ENCODE measurements around the gene RAB4A. TPM values are rescaled to one million over a fixed set of nuclear protein-coding genes. Genes with fewer than 3 reads are reported as not detected.
A peak's percentile ranks its signal among the peaks of the same experiment; 100 is the strongest.

The RAB4A gene
- total and polyA plus RNA-seq, 9 of the 15 experiments (the other 6 are each of a cell fraction or from before 2014, with no cell fraction given) = 8.3 to 61.0 (median 26.7) TPM

- peak in 1 of 2 experiments; percentile 29 for TF ChIP-seq AFF1 (IDR thresholded peaks at IDR 0.05; ENCODE audit: low read depth in 1 of 2, partially characterized antibody in 2 of 2)
- no peak for TF ChIP-seq PRMT5 (CRISPR knock-in tag; IDR thresholded peaks at IDR 0.05)
- no peak for TF ChIP-seq NCOR1 (IDR thresholded peaks at IDR 0.05)
- no peak for TF ChIP-seq RB1 (IDR thresholded peaks at IDR 0.05; ENCODE audit: low read depth)
- no peak for TF ChIP-seq ZBTB43 (CRISPR knock-in tag; IDR thresholded peaks at IDR 0.05)
- no peak for TF ChIP-seq ZNF644 (tag; IDR thresholded peaks at IDR 0.05; ENCODE audit: low read depth)
- TF ChIP-seq SMARCE1 (IDR thresholded peaks at IDR 0.05) = 0 out of 2 replicates have a peak, but pooled peaks have one; percentile 39
- TF ChIP-seq PYGO2 (tag; IDR thresholded peaks at IDR 0.05) = no peak
- TF ChIP-seq CBFA2T3 (IDR thresholded peaks at IDR 0.05) = no peak
- no peak for TF ChIP-seq ZNF253 (CRISPR knock-in tag; conservative IDR thresholded peaks at IDR 0.05)
- TF ChIP-seq ZNF282 (CRISPR knock-in tag; IDR thresholded peaks at IDR 0.05) = no peak
- no peak for TF ChIP-seq CBX1 (IDR thresholded peaks at IDR 0.05; ENCODE audit: low read depth)
- peak; percentile 8; the same call in 1 of the 2 replicates for TF ChIP-seq DPF2 (IDR thresholded peaks at IDR 0.05)
- TF ChIP-seq NFE2L1 (tag; IDR thresholded peaks at IDR 0.05; ENCODE audit: borderline replicate concordance, low read depth) = no peak
- TF ChIP-seq MEF2D (tag; conservative IDR thresholded peaks at IDR 0.05; ENCODE audit: low read depth) = no peak
- TF ChIP-seq ZNF347 (CRISPR knock-in tag; IDR thresholded peaks at IDR 0.05; ENCODE audit: low read depth) = no peak
- no peak for TF ChIP-seq ARHGAP35 (IDR thresholded peaks at IDR 0.05; ENCODE audit: partially characterized antibody)
- TF ChIP-seq BCOR (IDR thresholded peaks at IDR 0.05) = no peak
- no peak for TF ChIP-seq GTF2E2 (tag; IDR thresholded peaks at IDR 0.05)
- no peak for TF ChIP-seq ZNF584 (CRISPR knock-in tag; IDR thresholded peaks at IDR 0.05; ENCODE audit: low read depth)
- TF ChIP-seq PHF21A (IDR thresholded peaks at IDR 0.05; ENCODE audit: borderline replicate concordance, low read depth) = no peak
- 0 out of 2 replicates have a peak, but pooled peaks have one; percentile 7 for TF ChIP-seq TEAD4 (IDR thresholded peaks at IDR 0.05; ENCODE audit: low read length)
- no peak for TF ChIP-seq TEAD4 (CRISPR knock-in tag; IDR thresholded peaks at IDR 0.05; ENCODE audit: borderline replicate concordance)
- TF ChIP-seq RBM34 (IDR thresholded peaks at IDR 0.05; ENCODE audit: borderline replicate concordance, insufficient read depth, low read length) = no peak
- no peak for TF ChIP-seq TEAD1 (CRISPR knock-in tag; IDR thresholded peaks at IDR 0.05)
- TF ChIP-seq CREM (IDR thresholded peaks at IDR 0.05; ENCODE audit: low read depth) = no peak
- TF ChIP-seq ZNF586 (CRISPR knock-in tag; conservative IDR thresholded peaks at IDR 0.05) = no peak
- no peak for TF ChIP-seq NFXL1 (CRISPR knock-in tag; IDR thresholded peaks at IDR 0.05)
These were observed 693 bp downstream of the RAB4A start (continued) for GRCh38 chr1:229271448-229272159.
